ENCODE data around the gene ZBTB38. TPM values are rescaled to one million over a fixed set of nuclear protein-coding genes. Genes with fewer than 3 reads are reported as not detected.

ZBTB38 gene
- total RNA-seq, 2 donors from 2014 or later: 151 to 169 TPM

- 98% methylated on average over 3 of the region's 3 CpGs for WGBS
- no peak overlapping the region for H3K27ac ChIP-seq
- intact Hi-C loops (cut with DNase I): no loop called here
- no peak for TF ChIP-seq POLR2A (IDR thresholded peaks at IDR 0.05)
- TF ChIP-seq POLR2AphosphoS5 (IDR thresholded peaks at IDR 0.05): no peak
- no peak for TF ChIP-seq CTCF (IDR thresholded peaks at IDR 0.05)
- H3K9me3 ChIP-seq: no peaks in the 10 kb centered on the region
- H3K36me3 ChIP-seq: no peaks in the 10 kb centered on the region
- H3K4me1 ChIP-seq (replicated peaks): no peaks in the 10 kb centered on the region
- no peaks in the 10 kb centered on the region for H3K27me3 ChIP-seq (replicated peaks; ENCODE audit: insufficient read depth)
- DNase-seq (ENCODE audit: low spot score): no peak
- H3K4me3 ChIP-seq: no peak overlapping the region
Measured at GRCh38 chr3:141333836-141334626, 34.3 kb upstream of the ZBTB38 start.

DNA sequence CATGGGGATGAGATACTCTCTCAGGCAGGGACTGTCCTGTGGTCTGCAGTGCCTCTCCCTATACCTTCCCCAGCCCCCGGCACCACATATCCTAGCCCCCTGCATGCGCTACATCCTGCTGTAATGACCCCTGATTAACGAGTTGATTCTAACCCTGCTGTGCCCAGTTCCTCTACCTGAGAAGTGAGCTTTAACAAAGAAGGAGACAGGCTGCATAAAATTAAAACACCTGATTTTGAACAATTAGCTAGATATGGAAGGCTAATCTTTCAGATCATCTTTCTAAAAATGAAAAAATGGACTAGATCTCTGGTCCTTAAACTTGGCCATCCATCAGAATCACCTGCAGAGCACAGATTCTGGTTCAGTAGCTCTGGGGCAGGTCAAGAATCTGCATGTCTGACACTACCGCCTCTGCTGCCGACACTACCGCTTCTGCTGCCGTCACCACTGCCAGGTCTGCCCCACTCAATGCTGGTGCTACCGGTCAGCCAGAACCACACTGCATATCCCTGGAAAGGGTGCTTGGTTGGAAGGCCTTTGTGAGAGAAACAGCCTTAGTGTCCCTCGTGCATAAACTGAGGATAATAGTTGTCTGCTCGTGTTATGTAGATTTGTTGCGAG is 33.6 kb upstream of the ZBTB38 start:
- DNase-seq (ENCODE audit: low spot score): no peak
- Histone ChIP-seq H3K27ac (no peak overlapping the region), H3K4me1 (replicated peaks) (no peaks in the 10 kb centered on the region), H3K4me3 (no peak overlapping the region), H3K9me3 (no peaks in the 10 kb centered on the region), H3K27me3 (replicated peaks; ENCODE audit: insufficient read depth) (no peaks in the 10 kb centered on the region), H3K36me3 (no peaks in the 10 kb centered on the region)
- TF ChIP-seq POLR2A (IDR thresholded peaks at IDR 0.05) (no peak), CTCF (IDR thresholded peaks at IDR 0.05) (no peak), POLR2AphosphoS5 (IDR thresholded peaks at IDR 0.05) (no peak)
- intact Hi-C loops (cut with DNase I): no loop called here
- WGBS: 90% methylated on average over 11 of the region's 11 CpGs

- H3K27me3 ChIP-seq (replicated peaks; ENCODE audit: insufficient read depth): no peaks in the 10 kb centered on the region
- no peak for TF ChIP-seq POLR2AphosphoS5 (IDR thresholded peaks at IDR 0.05)
- TF ChIP-seq POLR2A (IDR thresholded peaks at IDR 0.05): no peak
- no peak for TF ChIP-seq CTCF (IDR thresholded peaks at IDR 0.05)
- intact Hi-C loops (cut with DNase I): no loop called here
- no peak overlapping the region for H3K27ac ChIP-seq
- H3K4me1 ChIP-seq (replicated peaks): no peaks in the 10 kb centered on the region
- no peaks in the 10 kb centered on the region for H3K9me3 ChIP-seq
- no peaks in the 10 kb centered on the region for H3K36me3 ChIP-seq
- 70% methylated on average over 2 of the region's 2 CpGs for WGBS
- DNase-seq (ENCODE audit: low spot score): no peak
- H3K4me3 ChIP-seq: no peak overlapping the region
Measured at GRCh38 chr3:141335531-141336061, 32.7 kb upstream of the ZBTB38 start.

DNA sequence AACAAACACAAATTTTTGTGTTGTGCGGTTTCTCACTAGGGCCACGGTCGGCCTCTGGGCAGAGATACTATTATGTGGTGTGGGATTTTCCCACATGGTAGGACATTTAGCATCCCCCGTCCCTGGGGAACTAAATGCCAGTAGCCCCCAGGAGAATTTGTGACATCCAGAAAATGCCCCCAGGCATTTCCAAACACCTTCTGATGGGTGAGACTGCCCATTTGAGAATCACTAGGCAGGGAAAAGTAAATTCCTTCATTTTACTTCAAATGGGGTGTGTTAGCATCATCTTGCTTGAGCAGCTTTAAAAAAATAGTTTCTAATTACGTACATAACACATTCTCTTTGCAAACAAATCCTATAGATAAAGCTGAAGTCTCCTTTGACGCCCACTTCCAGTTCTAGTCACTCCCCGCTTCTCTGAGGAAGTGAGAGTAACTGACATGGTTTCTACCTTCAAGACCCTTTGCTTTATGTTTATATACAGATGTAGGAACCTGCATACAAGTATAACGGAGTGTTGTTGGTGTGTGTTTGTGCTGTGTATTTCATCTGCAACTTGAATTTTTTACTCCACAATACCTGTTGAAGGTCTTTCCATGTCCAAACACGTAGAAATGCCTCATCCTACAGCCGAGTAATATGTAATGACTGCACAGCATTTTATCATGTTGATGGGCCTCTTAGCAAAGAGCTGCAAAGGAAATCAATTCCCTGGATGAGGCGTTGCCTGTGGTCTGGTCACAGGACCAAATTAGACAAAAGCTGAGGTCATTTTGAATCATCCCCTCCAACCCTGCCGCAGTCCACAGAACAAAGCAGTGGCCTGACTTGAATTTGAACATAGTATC is 31.4 kb upstream of the ZBTB38 start:
- no peak overlapping the region for H3K4me3 ChIP-seq
- no peak for DNase-seq (ENCODE audit: low spot score)
- TF ChIP-seq POLR2AphosphoS5 (IDR thresholded peaks at IDR 0.05): no peak
- no peak for TF ChIP-seq CTCF (IDR thresholded peaks at IDR 0.05)
- TF ChIP-seq POLR2A (IDR thresholded peaks at IDR 0.05): no peak
- H3K9me3 ChIP-seq: no peaks in the 10 kb centered on the region
- H3K27me3 ChIP-seq (replicated peaks; ENCODE audit: insufficient read depth): no peaks in the 10 kb centered on the region
- H3K4me1 ChIP-seq (replicated peaks): no peaks in the 10 kb centered on the region
- intact Hi-C loops (cut with DNase I): no loop called here
- no peak overlapping the region for H3K27ac ChIP-seq
- 78% methylated on average over 12 of the region's 12 CpGs for WGBS
- no peaks in the 10 kb centered on the region for H3K36me3 ChIP-seq
